Mesenteric fat pad (tissue), 1 donor: ENCODE results near the gene C1S. TPM values are rescaled to one million over a fixed set of nuclear protein-coding genes. Genes with fewer than 3 reads are reported as not detected.
A peak's percentile ranks its signal among the peaks of the same experiment; 100 is the strongest.

Experiments used
- DNase-seq: peaks from one replicate; pipeline ENCODE4 v3.0.0-alpha.2; 2020; ENCODE audit warnings: low spot score
- total RNA-seq: library from RNA; stranded (reverse); fragmentation: NEBNext Ultra II Directional; extraction: Animal tissue kit (Norgen Biotek cat#: 25700); gene quantifications from one replicate; pipeline ENCODE4 v1.2.1, GENCODE V29; 2021
- donor health status: DM: yes; HTN: yes; CAD: no.

The C1S gene
- total RNA-seq, 1 donor from 2014 or later = 593 TPM

DNA sequence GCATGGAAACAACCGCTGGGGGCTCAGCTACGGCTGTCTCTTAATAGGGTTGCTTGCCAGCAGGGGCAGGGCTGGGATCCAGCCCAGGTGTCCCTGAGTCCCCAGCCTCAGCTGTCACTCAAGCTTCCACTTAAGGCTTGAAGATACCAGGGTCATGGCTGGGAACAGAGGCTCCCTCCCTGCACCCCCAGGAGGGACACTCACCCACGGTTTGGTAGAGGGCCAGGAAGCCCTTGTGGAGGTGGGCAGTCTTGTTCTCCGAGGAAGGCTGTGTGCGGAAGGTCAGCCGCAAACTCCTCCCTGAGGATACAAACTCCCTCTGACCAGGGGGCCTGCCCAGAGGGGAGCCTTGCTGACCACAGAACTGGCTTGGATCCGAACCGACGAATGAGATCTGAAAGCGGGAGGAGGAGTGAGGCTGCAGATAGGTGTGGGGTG, 41.2 kb downstream of the C1S start:
- peak; percentile 57 for DNase-seq

DNA sequence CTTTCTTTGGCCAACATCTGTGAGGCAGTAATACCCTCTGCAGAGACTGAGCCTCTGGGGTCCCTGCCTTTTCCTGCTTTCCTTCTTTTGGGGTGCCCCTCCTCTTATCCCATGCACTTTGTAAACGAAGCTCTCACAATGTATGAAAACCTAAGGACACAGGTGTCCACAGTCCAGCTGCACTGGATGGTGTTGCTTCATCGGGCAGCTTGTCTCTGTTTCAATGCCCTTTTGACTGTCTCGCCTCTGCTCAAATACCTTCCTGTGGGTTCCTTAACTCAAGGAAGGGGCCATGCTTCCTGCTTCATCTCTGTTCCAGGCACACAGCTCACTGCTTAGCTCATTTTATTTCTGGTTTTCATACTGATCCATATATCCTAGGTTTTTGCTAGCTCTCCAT, 42.1 kb downstream of the C1S start:
- peak; percentile 28 for DNase-seq

DNA sequence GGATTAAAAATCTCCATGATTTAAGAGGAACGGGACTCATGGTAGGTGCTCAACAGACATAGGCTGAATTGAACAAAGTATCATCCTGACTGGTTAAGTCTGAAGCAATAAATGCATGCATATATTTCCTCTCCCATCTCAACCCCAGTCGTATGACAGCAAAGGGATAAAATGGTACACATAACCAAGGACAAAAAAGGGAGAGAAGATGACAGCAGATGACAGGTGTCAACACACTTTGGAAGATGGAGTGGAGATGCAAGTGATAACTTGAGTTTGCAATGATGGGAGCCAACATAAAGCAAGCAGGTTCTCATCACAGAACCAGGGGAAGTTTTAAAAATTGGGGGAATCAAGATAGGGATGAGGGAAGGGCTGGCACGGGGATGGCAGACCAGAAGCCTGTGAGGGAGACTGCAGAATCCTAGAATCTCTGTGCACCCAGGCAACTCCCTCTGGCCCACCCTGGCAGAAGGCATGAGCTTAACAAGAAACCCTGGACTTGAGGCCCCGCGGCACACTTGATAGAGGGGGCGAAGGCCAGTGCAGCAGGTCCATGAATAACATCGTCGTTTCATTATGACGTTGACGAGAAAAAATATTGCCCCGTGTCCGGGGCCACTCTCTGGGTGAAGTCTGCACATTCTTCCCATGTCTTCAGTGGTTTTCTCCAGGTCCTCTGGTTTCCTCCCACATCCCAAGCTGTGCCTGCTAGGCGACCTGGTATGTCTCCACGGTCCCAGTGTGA, 43.5 kb downstream of the C1S start:
- peak; percentile 60 for DNase-seq

DNA sequence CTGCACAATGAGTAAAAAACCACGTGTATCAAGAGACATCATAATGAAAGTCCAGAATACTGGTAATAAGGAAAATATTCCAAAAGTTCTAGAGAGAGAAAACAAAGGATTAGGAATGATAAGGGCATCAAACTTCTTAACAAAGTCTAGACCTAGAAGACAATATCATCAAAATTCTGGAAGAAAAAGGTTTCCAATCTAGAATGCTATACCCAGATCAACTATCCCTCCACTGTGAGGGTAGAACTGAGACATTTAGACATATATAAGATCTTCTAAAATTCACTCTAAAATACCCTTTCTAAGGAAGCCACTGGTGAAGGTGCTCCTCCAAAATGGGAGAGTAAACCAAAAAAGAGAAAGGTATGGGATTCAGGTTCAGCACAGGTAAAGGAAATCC, 45.6 kb downstream of the C1S start:
- no peak for DNase-seq

DNA sequence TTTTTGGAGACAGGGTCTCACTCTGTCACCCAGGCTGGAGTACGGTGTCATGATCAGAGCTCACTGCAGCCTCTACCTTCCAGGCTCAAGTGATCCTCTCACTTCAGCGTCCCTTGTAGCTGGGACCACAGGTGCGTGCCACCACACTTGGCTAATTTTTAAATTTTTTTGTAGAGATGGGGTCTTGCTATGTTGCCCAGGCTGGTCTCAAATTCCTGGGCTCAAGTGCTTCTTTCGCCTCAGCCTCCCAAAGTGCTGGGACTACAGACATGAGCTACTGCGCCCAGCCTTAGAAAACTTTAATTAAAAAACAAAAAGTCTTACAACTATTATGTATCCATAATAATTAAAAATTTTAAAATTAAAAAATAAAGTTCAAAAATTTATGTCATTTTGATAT, 46.7 kb downstream of the C1S start:
- DNase-seq = peak; percentile 24

- peak; percentile 9 for DNase-seq
Observed at GRCh38 chr12:7107636-7108002, 47.1 kb downstream of the C1S start.

DNA sequence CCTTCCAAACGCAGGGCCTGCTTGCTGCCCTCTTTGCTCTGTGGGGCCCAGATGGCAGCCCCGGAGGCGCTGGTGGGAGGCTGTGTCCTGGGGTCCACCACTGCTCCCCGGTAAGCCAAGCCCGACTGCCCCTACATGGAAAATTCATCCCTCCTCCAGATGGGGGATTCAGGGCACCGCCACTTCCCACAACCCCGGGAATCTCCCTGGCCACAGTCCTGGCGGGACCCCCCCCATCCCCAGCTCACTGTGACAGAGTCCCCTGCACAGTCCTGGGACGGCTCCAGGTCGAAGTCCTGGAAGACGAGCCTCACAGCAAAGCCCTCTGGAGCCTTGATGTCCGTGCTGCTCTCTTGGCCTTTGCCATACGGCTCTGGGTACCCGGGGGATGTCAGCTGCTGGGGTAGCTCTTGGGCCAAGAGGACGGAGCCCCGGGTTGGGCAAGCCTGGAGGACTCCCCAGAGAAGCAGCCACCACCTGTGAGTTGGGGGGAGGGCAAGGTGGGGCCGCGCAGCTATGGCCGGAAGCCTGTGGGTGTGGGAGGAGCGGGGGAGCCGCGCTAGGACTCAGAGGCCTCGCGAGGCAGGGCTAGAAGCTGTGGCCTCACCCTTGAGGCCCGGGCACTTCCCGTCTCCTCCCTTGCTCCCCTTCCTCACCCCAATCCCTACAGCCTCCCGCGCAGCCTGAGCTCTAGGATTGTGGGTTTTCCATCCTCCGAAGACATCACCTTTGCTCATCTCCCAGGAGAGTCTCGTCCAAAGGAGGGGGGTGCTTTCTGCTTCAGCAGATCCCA, 47.7 kb downstream of the C1S start:
- DNase-seq = peak; percentile 94

GRCh38 chr12:7108796-7109571, 48.5 kb downstream of the C1S start, which contains the start of gene C1RL:
C1RL (minus strand) TSS chr12:7109214; CDS start chr12:7109180, 34 bp downstream.
- peak; percentile 95 for DNase-seq

GRCh38 chr12:7109572-7109920, 49.0 kb downstream of the C1S start:
- peak; percentile 62 for DNase-seq

GRCh38 chr12:7110661-7111060, 50.1 kb downstream of the C1S start:
- peak; percentile 73 for DNase-seq

DNA sequence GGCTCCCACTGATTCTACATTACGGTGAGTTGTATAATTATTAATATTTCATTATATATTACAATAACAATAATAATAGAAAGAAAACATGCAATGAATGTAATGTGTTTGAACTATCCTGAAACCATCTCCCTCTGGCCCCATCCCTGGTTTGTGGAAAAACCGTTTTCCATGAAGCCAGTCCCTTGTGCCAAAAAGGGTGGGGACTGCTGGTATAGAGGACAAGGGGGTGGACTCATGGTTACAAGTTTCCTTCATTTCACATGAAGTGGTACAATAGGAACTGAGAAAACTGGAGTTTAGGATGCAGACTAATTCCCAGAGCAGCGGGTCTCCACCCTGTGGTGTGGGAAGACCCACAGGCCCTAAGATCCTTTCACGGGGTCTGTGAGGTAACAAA, 51.5 kb downstream of the C1S start:
- peak; percentile 6 for DNase-seq

DNA sequence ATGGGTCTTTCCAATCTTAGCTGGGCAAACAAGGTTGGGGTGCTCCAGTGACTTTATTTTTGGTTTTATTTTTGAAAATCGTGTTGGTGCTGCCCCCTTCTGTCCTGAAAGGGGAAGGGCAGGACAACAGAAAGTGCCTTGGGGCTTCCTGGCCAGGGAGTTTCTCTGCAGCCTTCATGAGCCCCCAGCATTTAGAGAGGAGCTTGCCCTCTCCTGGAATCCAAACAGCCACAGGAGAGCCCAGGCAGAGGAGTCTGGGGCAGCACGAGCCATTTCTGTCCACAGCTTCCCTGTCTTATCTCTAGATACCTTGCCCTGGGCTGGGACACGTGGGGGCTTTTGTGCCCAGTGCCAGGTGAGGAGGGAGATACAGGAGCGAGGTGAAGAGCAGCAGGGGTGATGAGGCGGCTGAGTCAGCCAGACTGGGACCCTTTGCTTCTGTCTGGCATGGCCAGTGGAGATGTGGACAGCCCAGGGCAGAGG, 52.9 kb downstream of the C1S start:
- peak; percentile 51 for DNase-seq

- peak; percentile 33 for DNase-seq
Observed at GRCh38 chr12:7114008-7114407, 53.5 kb downstream of the C1S start.

GRCh38 chr12:7114851-7115250, 54.3 kb downstream of the C1S start:
- DNase-seq = peak; percentile 49

- DNase-seq = peak; percentile 33
Observed at GRCh38 chr12:7116196-7116595, 55.7 kb downstream of the C1S start.

GRCh38 chr12:7116916-7117315, 56.4 kb downstream of the C1S start:
- DNase-seq = peak; percentile 69

GRCh38 chr12:7117670-7118069, 57.2 kb downstream of the C1S start:
- DNase-seq = peak; percentile 9

DNA sequence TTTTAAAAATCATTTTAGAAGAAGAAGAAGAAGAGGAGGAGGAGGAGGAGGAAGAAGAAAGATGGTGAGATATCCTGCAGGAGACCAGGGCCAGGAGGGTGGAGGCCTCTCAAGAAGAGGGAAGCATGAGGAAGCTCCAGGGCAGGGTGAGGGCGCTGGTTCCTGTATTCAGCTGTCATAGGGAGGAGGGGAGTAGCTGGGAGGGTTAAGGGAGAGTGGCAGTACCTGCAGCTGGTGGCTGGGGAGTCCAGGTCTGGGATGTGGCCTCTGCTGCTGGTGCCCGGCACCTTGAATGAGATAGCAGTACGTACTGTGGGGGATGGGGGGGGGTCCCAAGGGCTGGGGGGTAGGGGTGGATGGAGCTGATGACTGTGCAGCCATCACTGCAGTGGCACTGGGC, 58.4 kb downstream of the C1S start:
- DNase-seq = peak; percentile 55

GRCh38 chr12:7120166-7120565, 59.6 kb downstream of the C1S start:
- DNase-seq = peak; percentile 64
